NCI-H345 (cell line): Measurements from ENCODE around the gene PTH1R.

Source experiments
- DNase-seq: peaks from one replicate; lab custom pipeline; 2025; lab: John Stamatoyannopoulos, UW

PTH1R gene

GRCh38 chr3:46864061-46864881, 13.2 kb upstream of the PTH1R start:
- DNase-seq: no peak

- no peak for DNase-seq
Observed at GRCh38 chr3:46865031-46865507, 12.5 kb upstream of the PTH1R start.

GRCh38 chr3:46865546-46865945, 12.0 kb upstream of the PTH1R start:
- DNase-seq: no peak

- DNase-seq: no peak
Observed at GRCh38 chr3:46866032-46866595, 11.4 kb upstream of the PTH1R start.

GRCh38 chr3:46866720-46867549, 10.6 kb upstream of the PTH1R start:
- peak; percentile 40 for DNase-seq

- DNase-seq: no peak
Observed at GRCh38 chr3:46867550-46867898, 10.0 kb upstream of the PTH1R start.

GRCh38 chr3:46868287-46868686, 9.2 kb upstream of the PTH1R start:
- DNase-seq: no peak

GRCh38 chr3:46868948-46869347, 8.6 kb upstream of the PTH1R start:
- no peak for DNase-seq

- DNase-seq: no peak
Observed at GRCh38 chr3:46869440-46869839, 8.1 kb upstream of the PTH1R start.

- no peak for DNase-seq
Observed at GRCh38 chr3:46870651-46871050, 6.9 kb upstream of the PTH1R start.

GRCh38 chr3:46871222-46871621, 6.3 kb upstream of the PTH1R start:
- DNase-seq: no peak

GRCh38 chr3:46873521-46873920, 4.0 kb upstream of the PTH1R start:
- DNase-seq: no peak

- no peak for DNase-seq
Observed at GRCh38 chr3:46874430-46874829, 3.1 kb upstream of the PTH1R start.

- no peak for DNase-seq
Observed at GRCh38 chr3:46875560-46875959, 2.0 kb upstream of the PTH1R start.

- DNase-seq: no peak
Observed at GRCh38 chr3:46876313-46877300, 914 bp upstream of the PTH1R start.

- no peak for DNase-seq
Observed at GRCh38 chr3:46878781-46879436, 1.4 kb downstream of the PTH1R start.

GRCh38 chr3:46880884-46881595, 3.5 kb downstream of the PTH1R start:
- no peak for DNase-seq

GRCh38 chr3:46881596-46882376, 4.3 kb downstream of the PTH1R start:
- DNase-seq: no peak

GRCh38 chr3:46882377-46883053, 5.0 kb downstream of the PTH1R start:
- no peak for DNase-seq
